GM21515 (cell line): Measurements from ENCODE around the gene OSGIN1.

Source experiments
- ATAC-seq: cut with Tn5 transposase; IDR thresholded peaks from one replicate; pipeline ENCODE4 v1.9.1; 2021; ENCODE audit not compliant: unreplicated experiment

Gene OSGIN1, protein sequence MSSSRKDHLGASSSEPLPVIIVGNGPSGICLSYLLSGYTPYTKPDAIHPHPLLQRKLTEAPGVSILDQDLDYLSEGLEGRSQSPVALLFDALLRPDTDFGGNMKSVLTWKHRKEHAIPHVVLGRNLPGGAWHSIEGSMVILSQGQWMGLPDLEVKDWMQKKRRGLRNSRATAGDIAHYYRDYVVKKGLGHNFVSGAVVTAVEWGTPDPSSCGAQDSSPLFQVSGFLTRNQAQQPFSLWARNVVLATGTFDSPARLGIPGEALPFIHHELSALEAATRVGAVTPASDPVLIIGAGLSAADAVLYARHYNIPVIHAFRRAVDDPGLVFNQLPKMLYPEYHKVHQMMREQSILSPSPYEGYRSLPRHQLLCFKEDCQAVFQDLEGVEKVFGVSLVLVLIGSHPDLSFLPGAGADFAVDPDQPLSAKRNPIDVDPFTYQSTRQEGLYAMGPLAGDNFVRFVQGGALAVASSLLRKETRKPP

DNA sequence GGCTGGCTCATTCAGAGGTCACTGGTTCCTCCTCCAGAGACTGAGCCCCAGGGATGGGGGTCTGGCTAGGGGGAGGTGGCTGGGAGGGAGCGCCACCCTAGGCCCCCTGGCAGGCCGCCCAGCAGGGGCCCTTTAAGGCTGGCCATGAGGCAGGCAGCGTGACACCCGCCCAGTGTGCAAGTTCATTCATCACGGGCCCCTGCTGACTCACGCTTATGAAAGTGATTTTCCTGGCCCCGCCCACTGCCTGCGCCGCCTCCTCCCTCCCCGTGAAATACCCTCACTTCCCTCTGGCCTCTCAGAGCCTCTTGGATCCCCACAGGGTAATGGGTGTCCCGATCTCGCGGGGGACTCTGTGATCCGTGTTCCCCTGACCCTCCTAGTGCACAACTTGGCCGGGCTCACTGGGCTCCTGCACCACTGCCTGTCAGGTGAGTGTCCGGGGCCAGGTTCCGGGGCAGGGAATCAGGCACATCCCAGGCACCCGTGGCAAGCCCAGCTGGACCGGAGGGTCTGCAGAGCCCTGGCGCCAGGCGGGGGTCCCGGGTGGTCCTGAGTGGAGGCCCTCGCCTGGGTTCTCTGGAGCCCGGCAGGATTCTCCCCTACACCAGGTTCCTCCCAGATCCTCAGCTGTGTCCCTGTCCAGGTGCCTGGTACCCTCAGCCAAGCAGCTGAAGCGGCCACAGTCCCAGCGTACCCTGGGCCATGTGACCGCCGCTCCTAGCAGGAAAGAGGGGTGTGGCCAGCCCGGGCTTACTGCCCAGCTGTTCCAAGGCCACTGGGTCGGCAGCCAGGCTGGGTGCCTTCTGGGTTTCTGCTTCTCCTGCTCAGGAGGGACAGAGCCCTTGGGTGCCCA, at the start of gene OSGIN1:
TSS of gene OSGIN1 (plus strand) at position 301 of the 856 bp plus-strand sequence. CDS start 4,432 bp downstream, outside the sequence.
- peak; percentile 65 for ATAC-seq

DNA sequence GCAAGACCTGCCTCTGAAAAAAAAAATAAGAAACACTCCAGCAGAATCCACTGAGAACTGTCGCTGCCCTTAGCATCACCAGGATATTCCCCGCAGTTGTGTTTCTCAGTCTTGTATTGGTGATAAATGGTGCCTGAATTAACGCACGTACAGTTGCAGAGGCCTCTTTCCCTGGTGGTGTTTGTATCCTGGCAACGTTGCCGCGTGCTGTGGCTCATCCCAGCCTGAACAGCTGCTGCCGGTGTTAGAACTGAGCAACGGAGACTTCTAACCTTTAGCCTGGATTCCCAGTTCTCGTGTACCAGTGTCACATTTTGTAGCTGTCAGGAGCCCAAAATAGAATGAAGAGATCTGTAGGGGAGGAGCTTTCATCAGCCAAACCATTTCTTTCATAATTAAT, 49.3 kb upstream of the OSGIN1 start:
- ATAC-seq = no peak

DNA sequence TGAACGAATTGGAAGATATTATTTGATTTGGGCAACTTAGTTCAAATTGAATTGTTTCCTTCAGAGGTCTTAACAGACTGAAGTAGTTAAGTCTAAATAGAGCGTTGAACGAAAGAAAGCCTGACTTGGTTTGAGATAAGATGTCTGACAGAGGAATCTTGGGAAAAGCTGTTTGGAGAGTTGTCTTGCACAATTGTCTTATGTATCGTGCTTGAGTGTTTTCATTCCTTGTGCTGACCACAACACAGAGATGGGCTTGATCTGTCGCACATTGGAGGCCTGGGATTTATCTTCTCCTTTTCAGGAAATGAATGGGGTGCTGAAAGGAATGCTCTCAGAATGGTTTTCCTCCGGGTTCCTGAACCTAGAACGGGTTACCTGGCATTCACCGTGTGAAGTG, 46.4 kb upstream of the OSGIN1 start:
- ATAC-seq = no peak

DNA sequence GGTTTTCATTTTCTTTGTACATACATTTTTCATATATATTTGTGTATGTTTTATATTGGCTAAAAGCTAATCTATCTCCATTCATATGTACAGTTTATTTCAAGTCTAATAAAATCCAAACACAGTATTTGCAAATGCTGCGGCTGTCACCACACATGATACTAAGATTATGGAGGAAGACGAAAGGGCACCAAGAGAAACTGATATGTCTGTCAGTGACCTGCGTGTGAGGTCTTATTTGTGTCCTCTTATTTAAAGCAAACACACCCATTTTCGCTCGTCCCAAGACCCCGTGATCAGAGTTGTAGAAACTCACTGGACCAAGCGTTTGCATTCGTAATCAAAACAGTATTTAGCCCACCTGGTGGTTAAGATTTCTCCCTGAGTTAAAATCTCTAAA, 45.9 kb upstream of the OSGIN1 start:
- ATAC-seq = no peak

DNA sequence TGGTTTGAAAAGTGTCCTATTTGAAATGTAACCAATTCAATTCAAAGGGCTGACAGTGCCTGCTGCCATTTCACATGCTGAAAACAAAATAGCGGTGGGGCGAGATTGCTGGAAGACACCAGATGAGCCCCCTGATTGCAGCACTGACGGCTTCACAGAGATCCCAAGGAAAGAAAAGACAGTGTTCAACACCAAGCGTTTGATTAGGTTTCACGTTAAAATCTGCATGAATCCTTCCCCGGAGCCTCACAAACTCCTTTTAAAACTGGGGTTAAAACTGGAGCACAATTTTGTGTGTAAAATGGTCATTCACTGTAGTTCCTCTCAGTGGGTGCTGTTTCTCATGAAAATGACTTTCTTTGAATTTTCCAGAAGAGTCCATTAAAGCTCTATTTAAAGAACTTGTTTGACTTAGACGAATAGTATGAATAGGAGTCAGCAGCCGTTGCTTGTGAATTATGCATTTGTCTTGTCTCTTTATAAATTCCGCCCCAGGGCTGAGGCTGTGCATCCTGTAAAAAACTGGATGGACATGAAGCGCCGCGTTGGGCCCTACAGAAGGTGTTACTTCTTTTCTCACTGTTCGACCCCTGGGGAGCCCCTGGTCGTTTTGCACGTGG, 45.3 kb upstream of the OSGIN1 start:
- no peak for ATAC-seq

DNA sequence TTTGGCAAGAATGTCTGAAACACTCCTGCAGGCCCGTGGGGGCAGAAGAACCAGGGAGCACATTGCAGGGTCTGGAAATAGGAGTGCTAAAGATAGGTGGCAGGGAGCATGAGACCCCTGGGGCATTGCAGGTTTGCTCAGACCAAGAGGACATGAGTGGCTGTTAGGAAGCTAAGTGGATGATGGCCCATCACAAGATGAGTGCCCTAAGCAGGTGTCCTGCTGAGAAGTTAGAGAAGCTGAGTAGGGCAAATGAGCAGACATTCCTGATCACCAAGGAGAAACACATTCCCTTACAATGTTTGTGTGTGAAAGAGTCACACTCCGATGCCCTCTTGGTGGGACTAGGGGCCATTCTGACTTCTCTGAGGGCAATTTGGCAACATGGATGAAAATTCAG, 44.2 kb upstream of the OSGIN1 start:
- no peak for ATAC-seq

DNA sequence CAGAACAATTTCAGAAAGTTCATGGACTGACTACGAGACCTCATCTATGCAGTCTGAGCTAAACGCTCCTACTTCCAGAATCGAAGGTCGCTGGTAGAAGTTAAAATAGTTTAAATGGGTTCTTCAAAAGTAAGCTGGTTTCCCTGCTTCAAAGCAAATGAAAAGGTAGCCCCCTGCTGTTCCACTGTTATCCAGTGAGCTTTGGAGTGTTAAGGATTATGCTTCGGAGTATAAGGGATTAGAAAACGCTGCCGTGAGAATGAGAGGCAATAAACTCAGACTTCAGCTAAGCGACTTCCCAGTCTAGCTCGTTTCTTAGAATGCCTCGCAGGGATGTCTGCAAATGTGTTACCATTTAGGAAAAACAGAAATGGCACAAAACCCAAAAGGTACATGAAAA, 41.8 kb upstream of the OSGIN1 start:
- ATAC-seq = no peak

DNA sequence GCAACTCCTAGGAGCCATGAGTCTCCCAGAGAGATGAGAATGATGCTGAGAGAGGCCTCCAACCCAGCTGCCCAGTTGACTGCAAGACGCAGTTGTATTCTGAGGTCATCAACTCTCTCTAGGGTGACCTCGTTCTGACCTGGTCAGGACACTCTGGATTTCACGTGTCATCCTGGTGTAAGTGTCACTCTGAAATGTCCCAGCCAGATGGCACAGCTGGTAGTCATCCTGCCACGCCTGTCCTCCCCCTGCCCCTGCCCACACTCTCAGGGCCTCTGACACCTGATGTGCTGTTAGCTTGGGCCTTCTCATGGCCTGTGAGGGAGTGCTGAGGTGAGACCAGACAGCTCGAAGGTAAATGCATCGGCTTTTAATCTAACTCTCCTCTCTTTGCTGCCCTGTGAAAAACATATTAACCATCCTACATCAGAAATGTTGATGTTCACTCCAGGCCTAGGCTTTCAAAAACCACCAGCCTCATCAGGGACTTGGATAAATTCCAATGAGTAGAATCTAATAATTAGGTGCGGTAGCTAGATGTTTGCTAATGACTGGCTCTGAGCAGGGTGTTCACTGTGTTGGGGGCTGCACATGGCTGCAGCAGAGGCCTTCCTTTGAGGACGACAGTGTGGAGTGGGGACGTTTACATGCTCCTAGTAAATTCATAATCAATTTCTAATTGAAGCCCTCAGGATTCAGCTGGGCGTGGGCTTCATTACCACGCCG, 40.4 kb upstream of the OSGIN1 start:
- no peak for ATAC-seq

DNA sequence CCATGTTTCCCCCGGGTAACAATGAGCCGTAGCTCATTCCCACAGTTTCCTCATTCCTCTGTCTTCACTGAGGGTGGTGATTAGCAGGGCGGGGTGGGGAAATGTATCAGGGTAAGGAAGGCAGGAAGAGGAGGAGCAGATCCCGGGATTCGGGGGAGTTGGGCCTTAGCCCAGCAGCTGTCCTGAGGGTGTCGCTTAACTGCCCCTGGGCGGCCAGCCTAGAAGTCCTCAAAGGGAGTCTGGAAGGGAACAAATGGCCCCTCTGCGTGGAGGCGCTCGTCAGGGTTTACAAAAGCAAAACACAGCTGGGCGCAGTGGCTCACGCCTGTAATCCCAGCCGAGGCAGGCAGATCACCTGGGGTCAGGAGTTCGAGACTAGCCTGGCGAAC, 39.8 kb upstream of the OSGIN1 start:
- no peak for ATAC-seq

DNA sequence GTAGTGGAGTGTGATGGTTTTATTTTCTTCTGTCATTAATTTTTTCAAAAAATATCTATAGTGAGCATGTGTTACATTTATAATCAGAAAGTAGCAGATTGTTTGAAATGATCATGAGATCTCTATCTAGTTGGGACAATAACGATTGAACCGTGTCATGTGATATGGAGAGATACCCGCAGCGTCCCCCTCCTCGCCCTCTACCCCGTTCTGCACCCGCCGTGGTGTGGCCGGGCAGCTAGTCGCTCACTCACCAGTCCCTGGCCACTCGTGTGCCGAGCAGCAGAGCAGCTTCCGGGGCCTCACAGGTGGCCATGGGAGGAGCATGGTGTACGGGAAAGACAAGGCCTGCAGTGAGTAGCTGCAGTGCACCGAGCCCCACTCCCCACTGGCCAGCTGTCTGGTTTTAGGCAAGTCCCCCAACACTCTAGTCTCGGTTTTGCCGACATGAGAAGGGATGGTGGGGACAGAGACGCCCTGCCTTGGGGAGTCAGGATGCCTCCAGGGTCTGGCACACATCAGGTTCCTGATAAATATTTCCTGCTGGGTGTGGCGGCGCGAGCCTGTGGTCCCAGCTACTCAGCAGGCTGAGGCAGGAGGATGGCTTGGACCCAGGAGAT, 38.8 kb upstream of the OSGIN1 start:
- no peak for ATAC-seq

DNA sequence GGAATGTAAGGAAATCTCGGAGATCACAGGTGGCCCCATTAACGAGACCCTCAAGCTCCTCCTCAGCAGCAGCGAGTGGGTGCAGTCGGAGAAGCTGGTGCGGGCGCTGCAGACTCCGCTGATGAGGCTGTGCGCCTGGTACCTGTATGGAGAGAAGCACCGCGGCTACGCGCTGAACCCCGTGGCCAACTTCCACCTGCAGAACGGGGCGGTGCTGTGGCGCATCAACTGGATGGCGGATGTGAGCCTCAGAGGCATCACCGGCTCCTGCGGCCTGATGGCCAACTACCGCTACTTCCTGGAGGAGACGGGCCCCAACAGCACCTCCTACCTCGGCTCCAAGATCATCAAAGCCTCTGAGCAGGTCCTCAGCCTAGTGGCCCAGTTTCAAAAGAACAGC, 38.0 kb upstream of the OSGIN1 start:
- ATAC-seq = no peak

DNA sequence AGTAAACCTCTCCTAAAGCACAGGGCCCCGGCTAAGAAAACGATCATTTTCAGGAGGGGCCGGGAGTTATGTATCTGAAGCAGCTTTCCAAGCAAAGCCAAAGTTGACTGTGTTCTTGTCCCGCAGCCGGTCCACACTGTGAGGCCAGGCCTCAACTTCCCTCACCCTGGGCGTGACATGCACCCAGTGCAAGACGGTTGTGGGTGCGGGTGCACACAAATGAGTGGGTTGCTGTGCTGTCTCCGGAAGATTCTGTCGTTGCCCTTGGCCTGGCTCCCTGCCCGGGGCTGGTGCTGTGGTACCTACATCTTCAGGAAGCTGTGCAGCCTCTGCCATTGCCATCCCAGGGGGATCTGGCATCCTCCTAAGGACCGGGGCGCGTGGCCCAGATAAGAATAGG, 37.5 kb upstream of the OSGIN1 start:
- no peak for ATAC-seq

DNA sequence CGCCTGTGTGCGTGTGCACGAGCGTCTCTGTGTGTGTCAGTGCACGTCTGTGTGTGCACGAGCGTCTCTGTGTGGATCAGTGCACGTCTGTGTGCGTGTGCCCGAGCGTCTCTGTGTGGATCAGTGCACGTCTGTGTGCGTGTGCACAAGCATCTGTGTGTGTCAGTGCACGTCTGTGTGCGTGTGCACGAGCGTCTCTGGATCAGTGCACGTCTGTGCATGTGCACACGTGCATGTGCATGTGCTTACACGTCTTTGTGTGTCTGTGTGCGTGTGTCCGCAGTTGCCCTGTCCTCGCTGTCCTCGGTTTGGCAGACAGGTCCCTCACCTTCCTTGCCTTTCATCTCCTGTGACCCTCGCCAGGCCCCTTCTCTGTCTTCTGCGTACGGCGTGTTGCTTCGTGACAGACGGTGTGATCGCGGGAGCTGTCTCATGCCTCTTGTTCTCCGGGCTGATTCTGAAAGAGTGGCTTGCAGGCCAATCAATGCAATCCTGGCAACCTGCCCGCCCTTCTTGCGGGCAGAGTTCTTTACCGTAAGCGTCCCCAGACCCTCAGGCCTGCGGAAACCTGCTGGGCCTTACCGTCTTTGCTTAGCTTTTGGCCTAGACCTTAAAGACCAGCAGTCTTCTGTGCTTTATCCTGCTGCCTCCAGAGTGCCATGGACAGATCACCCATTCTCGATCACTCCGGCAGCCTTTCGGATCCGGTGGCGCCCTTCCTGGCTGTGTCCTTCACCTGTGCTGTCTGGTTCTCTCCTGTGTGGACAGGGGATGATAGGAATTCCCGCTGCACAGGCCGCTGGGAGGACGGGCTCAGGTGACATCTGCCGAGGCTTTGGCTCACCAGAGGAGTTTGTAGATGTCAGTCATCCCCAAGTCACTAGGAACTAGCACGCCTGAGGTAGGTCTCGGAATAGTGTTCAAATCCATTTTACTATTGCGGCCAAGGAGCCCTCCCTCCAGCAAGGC, 35.6 kb upstream of the OSGIN1 start:
- ATAC-seq = no peak

DNA sequence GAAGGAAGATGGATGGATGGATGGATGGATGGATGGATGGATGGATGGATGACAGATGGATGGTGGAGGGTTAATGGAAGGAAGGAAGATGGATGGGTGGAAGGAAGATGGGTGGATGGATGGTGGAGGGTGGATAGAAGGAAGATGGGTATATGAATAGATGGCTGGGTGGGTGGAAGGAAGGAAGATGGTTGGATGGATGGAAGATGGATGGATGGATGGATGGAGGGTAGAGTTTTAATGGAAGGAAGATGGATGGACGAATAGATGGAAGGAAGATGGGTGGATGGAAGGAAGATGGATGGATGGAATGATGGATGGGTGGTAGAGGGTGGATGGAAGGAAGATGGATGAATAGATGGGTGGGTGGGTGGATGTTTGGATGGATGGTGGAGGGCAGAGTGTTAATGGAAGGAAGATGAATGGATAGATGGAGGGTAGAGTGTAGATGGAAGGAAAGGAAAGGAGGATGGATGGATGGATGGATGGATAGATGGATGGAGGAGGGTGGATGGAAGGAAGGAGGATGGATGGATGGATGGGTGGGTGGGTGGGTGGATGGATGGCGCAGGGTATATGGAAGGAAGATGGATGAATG, 32.0 kb upstream of the OSGIN1 start:
- ATAC-seq = no peak

DNA sequence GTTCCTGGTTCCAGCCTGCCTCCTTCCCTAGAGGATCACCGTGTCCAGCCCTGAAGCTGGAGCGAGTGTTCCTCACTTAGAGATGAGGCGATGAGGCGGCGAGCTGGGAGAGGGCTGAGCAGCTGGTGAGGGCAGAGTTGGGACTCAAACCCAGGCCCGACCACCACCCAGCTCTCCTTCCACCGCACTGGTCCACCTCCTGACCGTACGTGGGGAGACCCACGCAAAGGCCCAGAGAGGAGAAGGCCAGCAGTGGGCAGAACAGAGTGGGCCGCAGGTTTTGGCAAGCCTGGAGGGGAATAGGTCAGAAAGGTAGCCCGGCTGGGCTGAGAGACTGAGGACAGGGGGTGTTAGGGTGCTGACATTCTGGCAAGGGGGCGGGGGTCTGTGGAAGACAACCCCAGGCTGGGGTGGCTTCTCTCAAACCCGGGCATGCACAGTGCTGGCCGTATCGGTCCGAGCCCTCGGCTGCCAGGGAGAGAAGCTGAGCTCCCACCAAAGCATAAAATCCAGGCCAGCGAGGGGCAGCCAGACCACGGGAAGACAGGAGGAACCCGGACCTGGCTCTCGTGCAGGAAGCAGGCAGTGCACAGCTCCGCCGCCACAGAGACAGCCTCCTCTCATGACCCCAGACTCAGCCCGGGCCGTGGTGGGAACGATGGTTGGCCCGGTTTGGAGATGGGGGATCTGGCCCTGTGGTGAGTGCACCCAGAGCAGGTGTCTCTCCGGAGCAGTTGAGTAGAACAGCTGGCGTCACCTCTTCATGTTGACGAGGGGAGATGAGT, 29.3 kb upstream of the OSGIN1 start:
- no peak for ATAC-seq

DNA sequence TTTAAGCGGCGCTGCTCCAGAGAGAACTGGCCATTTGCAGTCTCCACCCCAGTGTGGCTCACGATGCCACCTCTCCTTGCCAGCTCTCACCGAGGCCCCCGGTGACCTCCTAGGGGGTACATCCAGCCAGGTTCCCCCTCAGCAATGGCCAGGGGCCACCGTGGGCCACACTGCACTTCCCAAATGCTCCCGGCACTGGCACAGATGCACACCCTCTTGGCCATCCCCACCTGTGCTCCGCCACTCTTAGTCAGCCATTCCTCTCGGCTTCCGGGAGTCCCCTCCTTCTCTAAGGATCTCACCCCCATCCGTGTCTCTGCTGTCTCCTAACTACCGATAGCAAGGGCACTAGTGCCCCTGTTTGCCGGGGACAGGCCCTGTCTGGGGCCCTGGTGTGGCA, 28.4 kb upstream of the OSGIN1 start:
- ATAC-seq = no peak

DNA sequence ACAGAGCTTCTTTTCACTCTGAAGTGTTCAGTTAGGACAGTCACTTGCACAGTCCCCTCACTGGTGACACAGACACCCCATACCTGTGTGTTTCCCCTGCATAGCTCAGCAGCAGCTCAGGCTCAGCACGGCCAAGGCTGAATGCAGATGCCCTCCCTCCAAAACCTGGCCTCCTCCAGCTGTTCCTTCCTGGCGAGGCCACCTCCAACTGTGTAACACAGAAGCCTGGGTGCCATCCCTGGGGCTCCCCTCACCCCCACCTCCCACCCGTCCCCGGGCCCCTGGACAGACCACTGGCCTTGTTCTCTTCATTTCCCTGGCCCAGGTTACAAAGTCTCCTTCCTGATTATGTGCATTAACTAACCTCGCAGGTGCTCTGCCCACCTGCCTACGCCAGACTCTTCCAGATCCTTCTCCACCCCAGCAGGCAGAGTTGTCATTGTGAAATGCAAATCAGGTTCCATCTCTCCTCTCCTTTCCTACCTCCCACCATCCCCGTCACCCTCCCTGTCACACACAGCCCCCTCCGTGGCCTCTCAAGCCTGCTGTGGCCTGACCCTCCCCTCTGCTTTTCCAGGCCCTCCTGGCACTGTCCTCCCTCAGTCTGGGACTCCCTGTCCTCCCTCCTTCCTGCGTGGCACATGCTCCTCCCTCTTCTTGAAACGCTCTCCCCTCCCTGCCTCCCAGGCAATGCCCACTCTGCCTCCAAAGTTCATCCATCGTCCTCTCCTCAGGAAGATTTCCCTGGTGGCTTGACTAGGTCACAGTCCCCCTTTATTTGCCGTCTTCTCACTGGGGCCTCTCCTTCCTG, 27.7 kb upstream of the OSGIN1 start:
- ATAC-seq = no peak
